NCI-H1694 treated with DMSO at 0.1 percent for 48 hours (cell line): ENCODE data around the gene PIK3R3.

Experiments used
- DNase-seq: peaks from one replicate; lab custom pipeline; 2025; lab: John Stamatoyannopoulos, UW

Gene PIK3R3

GRCh38 chr1:46026531-46026930 lies 105.9 kb downstream of the PIK3R3 start:
- no peak for DNase-seq

GRCh38 chr1:46021046-46021996 lies 111.1 kb downstream of the PIK3R3 start:
- DNase-seq, result no peak

DNA sequence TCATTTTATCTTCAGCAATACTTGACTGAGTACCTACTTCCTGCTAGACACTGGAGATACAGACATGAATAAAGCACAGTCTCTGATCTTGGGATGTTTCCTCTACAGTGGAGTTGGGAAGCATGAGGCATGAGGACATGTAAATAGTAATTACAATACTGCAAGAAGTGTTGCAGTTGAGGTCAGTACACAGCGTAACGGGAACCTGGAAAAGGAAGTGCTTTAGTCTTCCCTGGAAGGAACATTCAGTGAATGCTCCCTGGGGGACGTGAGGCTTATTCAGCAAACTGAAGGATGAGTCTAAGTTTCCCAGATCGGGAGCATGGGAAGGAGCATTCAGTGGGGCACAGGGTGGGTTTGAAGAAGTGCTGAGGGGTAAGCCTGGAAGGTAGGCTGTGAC lies 112.4 kb downstream of the PIK3R3 start:
- no peak for DNase-seq

DNA sequence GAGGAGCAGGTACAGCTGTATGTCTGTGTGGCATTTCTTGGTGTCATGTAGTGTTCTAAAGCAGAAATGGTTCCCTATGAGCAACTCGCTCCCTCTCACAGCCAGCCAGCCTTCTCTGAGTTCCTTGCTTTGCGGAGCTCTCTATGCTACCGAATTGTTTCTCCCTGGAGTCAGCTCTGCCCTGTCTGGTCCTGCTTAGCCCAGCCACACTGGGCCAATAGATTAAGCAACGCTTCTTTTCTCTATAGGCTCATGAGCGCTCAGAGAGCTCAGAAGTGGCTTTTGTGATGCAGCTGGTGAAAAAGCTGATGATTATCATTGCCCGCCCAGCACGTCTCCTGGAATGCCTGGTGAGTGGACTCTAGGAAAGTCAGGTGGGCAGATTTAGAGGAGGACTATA lies 113.1 kb downstream of the PIK3R3 start:
- no peak for DNase-seq

GRCh38 chr1:46017876-46018503 lies 114.4 kb downstream of the PIK3R3 start:
- no peak for DNase-seq

DNA sequence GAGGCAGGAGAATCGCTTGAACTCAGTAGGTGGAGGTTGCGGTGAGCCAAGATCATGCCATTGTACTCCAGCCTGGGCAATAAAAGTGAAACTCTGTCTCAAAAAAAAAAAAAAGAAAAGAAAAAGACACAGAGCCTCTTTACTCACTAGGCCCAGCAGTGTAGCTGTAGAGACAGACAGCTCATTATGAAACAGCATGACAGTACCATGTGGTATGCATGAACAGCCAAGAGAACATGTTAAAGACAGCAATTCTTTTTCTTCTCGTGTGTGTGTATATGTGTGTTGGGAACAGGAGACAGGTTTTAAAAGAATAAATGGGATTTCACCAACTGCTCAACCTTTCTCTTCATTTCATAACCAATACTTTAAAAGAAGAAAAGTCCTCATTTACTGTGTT lies 118.8 kb downstream of the PIK3R3 start:
- no peak for DNase-seq

DNA sequence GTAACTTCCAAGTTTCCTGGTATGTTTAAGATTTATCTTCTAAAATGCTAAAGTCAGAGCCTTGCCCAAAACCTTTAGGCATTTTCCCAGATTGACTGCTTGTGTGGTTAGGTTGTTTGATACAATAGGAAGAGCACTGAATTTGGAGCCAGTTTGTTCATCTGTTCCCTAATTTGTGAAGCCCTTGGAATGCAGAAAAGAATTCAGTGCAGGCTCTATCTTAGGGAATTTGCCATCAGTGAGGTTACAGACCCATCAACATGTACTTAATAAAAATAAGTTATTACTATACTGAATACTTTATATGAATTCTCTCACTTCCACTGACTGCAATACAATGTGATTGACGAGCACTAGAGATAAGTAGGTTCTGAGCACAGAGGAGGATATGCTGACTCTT lies 120.2 kb downstream of the PIK3R3 start:
- no peak for DNase-seq

DNA sequence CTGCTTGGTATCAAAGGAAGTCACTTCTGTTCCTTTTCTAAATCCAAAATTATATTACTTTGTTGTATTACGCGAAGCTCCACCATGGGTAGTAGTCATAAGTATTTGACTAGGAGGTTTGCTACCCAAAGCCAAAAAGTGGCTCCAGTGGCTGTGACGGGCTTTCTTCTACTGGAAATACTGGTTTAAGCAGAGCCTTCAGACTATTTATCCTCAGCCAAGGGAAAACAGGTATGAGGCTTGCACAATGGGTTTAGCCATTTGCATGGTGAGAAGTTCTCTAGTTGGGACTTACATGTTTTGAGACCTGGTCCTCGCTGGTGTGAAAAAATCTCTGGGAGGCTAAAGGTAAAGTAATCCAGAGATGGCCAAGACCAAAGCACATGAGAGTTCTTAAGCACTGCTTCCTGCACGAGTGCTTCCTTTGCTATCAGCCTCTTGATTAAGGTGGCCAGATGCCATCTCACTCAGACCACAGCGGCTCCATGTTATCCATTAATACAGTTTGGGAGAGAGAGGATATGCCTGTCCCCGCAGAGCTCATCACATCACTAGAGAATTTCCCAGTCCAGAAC lies 121.2 kb downstream of the PIK3R3 start:
- DNase-seq, result no peak

DNA sequence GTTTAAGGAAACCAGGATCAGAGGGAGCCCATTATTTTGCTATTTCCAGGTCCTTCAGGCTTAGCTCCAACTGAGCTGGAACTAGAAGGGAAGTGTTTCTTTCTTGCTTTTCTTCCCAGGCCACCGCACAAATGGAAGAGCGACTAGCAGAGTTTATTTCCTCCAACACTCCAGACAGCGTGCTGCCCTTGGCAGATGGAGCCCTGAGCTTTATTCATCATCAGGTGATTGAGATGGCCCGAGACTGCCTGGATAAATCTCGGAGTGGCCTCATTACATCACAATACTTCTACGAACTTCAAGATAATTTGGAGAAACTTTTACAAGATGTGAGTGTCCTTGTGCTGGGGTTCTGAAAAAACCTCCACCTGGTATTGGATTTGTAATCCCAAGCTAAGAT lies 121.8 kb downstream of the PIK3R3 start:
- DNase-seq, result no peak

DNA sequence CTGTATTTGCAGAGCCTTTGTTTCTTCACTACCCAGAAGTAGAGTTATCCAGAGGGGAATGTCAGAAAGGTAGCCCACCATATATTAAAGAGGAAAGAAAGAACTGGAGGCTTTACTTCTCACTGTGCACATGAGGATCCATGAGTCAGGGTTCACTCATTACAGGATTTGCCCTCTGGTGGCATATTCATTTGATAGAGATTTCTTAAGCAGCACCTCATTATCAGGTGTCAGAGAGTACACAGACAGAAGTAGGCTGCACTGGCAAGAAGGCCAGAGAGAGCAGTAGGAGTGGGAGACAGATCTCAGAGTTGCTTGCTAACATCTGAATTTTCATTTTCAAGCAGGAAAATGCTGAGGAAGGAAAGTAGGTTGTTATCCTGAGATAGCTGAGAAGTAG lies 123.8 kb downstream of the PIK3R3 start:
- DNase-seq, result no peak

GRCh38 chr1:46005594-46005993 lies 126.8 kb downstream of the PIK3R3 start:
- no peak for DNase-seq

GRCh38 chr1:46004492-46004891 lies 127.9 kb downstream of the PIK3R3 start:
- DNase-seq, result no peak

DNA sequence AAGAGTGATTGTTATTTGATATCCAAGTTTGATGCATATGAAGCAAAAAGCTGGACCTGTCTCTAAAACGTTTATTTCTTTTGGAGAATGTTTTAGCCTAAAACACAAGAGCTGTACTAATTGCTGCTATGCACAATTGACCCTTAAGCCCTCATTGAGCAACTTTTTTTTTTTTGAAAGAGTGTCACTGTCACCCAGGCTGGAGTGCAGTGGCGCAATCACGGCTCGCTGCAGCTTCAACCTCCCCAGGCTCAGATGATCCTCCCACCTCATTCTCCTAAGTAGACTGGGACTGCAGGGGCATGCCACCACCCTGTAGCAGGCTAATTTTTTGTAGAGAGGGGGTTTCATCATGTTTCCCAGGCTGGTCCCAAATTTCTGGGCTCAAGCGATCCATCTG lies 129.1 kb downstream of the PIK3R3 start:
- no peak for DNase-seq

DNA sequence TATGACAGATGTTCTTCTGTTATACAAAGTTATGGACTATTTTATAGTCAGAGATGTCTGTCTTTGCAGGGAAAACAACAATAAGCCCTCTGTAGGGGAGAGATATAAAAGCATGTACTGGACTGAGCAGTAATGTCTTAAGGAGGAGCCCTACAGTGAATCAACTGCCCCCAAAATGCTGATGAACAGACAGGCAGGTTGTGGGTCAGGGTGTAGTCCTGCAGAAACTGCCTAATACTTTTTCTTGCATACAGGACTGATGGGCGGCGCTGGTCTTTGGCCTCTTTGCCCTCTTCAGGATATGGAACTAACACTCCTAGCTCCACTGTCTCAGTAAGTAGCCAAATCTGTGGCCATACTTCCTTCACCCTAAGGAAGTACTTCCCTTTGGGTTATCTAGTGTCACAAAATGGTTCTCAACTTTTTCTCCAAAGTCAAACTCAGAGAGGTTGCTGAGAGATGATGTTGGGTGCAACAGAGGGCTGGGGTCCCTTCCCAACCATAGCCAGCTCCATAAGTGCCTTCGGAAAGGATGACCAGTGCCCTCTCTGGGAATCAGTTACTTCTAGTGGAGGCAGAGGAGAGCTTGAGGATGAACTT lies 129.8 kb downstream of the PIK3R3 start:
- no peak for DNase-seq

DNA sequence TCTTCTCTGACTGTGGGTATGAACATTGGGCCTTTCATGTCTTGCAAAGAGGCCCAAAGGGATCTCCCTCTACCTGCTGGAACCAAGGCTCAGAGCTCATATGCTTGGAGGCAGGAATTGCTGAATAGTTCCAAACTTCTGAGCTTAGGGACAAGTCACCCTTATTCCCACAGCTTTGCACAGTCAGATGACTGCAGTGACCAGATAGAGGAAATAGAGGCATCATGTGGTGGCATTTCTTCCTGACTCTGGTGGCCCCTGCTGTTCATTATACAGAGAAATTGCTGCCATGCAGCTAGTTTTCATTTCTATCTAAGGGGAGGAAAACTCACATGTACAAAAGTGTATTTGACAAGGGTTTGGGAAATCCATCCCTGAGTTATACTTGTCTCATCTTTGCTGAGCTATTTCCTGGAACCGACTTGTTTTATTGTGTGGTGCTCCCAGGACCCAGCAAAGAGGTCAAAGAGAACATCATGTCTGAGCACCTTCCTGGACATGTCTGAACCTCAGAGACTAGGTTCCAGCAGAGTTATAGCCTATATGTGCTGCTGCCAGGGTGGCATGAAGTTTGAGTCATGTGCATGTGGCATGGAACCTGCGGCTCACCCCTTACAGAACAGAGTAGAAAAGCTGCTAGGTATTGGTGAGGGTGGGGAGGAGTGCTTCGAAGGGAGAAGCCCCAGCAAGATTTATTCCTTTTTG lies 131.2 kb downstream of the PIK3R3 start:
- DNase-seq, result no peak

- DNase-seq, result no peak
These were observed 132.9 kb downstream of the PIK3R3 start for GRCh38 chr1:45999507-45999906.

- no peak for DNase-seq
These were observed 134.3 kb downstream of the PIK3R3 start for GRCh38 chr1:45998020-45998617.

DNA sequence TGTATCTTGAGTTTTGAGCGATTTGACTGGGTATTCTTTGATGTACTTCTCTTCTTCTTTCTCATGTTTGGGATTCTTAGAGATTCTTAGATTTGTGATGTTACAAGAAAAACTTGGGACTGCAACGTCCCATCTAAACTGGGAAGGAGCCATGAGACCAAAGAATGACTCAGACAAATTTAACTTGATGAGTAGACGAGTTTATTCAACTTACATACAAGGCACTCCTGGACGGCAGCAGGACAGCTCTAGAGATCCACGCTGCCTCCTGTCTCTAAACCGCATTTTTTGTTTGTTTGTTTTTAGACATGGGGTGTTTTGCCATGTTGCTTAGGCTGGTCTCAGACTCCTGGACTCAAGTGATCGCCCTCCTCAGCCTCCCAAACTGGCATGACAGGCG lies 137.1 kb downstream of the PIK3R3 start:
- no peak for DNase-seq

DNA sequence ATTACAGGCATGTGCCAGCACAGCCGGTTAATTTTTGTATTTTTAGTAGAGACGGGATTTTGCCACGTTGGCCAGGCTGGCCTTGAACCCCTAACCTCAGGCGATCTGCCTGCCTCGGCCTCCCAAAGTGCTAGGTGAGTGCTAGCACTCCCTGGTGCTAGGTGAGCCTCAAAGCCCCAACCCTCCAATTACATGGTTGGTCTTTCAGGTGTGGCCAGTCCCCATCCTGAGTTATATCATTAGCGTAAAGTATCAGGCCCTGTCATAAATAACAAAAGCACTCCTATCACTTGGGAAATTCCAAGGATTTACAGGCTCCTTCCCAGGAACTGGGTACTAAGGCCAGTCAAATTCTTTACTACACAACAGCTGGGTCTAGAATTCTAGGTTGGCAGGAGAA lies 138.0 kb downstream of the PIK3R3 start:
- no peak for DNase-seq
